ENCODE data around the gene SLC31A2.

GRCh38 chr9:113186137-113186755, 35.4 kb downstream of the SLC31A2 start:
- no peak for TF ChIP-seq CTCF (IDR thresholded peaks at IDR 0.05)
- TF ChIP-seq POLR2AphosphoS5 (IDR thresholded peaks at IDR 0.05), result no peak
- TF ChIP-seq POLR2A (IDR thresholded peaks at IDR 0.05), result no peak

All from prostate gland (tissue), 2 donors.